SU-DHL-6 (cell line): ENCODE data around the gene BEGAIN.

Experiments used
- EZH2phosphoT487 ChIP-seq: fragments of 200-600 bp; sonication (generic), shearing (Covaris generic); conservative IDR thresholded peaks from 2 replicates; pipeline ENCODE4 v1.6.1; 2018; ENCODE audit warnings: mild to moderate bottlenecking, antibody characterized with exemption, low read length, moderate library complexity, mixed read lengths
- TF ChIP-seq, protein P1 (sequence below): fragments of 200-600 bp; sonication (generic); IDR thresholded peaks from one replicate; pipeline ENCODE4 v1.5.1; 2017; ENCODE audit warnings: antibody characterized with exemption, mild to moderate bottlenecking, low read length, moderate library complexity; ENCODE audit not compliant: insufficient read depth, poor library complexity, severe bottlenecking

DNA sequence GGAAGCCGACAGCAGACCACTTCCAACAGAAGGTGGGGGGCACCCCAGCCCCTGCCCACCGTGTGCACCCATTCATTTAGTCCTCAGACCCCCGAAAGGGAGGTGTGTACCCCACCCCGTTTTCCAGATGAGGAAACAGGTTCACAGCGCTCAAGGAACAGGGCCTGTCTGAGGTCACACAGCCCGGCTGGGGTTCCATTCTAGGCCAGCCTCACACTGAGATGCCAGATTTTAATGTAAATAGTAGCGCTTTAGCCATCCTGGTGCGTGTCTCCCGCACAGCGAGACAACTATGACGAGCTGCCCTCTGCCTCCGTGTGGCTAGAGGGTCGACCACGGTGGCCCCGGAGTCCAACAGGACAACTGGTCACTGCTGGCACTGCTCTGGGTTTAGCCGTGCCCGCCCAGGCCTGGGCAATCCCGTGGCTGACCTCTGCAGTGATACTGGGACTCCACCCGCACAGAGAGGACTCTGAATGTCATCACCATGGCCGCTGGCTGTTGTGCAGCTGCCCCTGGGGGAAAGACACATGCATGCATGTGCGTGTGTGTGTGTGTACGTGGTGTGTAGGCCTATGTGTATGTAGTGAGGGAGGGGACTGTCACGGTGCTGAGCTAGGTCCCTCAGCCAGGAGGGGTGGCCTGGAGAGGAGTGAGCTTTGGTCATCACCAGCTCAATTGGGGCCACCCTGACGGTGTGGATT, 31.6 kb downstream of the BEGAIN start:
- TF ChIP-seq, protein P1, sequence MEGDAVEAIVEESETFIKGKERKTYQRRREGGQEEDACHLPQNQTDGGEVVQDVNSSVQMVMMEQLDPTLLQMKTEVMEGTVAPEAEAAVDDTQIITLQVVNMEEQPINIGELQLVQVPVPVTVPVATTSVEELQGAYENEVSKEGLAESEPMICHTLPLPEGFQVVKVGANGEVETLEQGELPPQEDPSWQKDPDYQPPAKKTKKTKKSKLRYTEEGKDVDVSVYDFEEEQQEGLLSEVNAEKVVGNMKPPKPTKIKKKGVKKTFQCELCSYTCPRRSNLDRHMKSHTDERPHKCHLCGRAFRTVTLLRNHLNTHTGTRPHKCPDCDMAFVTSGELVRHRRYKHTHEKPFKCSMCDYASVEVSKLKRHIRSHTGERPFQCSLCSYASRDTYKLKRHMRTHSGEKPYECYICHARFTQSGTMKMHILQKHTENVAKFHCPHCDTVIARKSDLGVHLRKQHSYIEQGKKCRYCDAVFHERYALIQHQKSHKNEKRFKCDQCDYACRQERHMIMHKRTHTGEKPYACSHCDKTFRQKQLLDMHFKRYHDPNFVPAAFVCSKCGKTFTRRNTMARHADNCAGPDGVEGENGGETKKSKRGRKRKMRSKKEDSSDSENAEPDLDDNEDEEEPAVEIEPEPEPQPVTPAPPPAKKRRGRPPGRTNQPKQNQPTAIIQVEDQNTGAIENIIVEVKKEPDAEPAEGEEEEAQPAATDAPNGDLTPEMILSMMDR: no peak
- no peak for TF ChIP-seq EZH2phosphoT487
